Activated gamma-delta T cell treated with anti-CD3 and anti-CD28 coated beads, Interleukin-2, amount 50 U/mL, for 16 hours (primary cell): ENCODE measurements around the gene ZNRF1.

Experiments used
- DNase-seq: peaks from one replicate; pipeline ENCODE4 v3.0.0-alpha.2; 2020; ENCODE audit warnings: low read depth

The ZNRF1 gene

DNA sequence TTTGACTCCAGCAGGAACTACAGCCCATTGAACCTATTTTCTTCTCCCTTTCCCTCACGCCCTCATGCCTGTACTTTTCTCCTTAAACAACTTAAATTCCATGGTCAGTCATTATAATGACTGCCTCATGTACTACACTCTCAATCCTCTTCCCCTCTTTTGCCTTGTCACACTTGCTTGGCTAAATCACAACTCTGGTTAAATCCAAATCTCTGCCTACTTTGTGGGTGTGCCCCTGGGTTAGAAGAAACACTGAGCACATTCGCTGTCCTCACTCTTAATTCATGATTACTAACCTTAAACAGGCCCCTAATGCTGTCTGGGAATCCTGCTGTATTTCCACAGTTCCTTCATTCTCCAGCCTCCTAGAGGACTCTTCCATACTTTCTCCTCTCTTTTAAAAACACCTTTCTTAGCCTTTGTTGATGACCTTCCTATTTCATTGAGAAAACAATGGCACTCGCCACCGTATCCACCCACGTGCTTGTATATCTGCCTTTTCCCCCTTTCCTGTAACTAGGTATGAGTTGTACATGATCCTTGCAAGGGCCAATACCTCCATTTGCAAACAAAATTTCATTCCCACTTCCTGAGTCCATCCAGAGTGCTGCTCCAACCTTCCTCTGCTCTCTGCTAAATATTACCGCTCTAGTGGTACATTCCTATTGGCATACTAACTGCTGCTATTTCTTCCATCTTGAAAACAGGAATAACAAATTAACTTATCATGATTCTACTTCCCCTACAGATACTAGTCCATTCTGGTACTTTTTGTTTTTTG lies 28.9 kb downstream of the ZNRF1 start:
- DNase-seq: no peak

DNA sequence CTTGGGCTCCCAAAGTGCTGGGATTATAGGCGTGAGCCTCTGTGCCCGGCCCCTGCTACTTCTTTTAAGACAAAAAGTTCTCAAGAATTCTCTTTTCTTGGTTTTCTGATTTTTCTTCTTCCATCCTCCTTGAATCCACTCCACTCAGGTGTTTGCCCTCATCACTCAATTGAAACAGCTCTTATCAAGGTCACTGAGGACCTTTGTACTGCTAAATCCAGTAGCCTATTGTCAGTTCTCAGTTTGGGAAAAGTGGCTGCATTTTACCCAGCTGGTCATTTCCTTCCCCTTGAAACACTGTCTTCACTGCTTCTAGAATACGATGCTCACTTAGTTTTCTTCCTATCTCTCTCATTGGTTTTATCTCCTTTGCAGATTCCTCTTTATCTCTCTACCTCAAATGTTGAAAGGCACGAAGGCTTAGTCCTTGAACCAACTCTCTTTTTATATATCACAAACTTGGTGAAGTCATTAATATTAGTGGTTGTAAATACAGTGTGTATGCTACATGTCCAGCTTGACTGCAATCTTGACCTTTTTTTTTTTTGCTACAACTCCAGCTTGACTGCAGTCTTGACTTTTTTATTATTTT lies 29.8 kb downstream of the ZNRF1 start:
- DNase-seq: no peak

DNA sequence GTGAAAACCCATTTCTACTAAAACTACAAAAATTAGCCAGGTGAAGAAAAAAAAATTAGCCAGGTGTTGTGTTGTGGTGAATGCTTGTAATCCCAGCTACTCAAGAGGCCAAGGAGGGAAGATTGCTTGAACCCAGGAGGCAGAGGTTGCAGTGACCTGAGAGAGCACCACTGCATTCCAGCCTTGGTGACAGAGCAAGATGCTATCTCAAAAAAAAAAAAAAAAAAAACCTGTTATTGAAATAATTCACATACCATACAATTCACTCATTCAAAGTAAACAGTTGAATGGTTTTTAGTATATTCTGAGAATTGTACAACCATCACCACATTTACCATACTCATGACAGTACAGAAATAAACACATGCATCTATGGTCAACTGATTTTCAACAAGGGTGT lies 31.0 kb downstream of the ZNRF1 start:
- DNase-seq: no peak

DNA sequence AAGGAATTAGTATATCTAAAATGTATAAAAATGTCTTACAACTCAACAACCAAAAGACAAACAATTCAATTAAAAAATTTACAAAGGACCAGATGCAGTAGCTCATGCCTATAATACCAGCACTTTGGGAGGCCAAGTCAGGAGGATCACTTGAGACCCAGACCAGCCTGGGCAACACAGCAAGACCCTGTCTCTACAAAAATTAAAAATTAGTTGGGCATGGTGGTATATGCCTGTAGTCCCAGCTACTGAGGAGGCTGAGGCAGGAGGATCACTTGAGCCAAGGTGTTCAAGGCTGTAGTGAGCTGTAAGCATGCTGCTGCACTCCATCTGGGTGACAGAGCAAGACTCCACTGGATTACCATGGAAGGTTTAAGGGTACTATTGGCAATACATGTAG lies 33.8 kb downstream of the ZNRF1 start:
- DNase-seq: no peak

DNA sequence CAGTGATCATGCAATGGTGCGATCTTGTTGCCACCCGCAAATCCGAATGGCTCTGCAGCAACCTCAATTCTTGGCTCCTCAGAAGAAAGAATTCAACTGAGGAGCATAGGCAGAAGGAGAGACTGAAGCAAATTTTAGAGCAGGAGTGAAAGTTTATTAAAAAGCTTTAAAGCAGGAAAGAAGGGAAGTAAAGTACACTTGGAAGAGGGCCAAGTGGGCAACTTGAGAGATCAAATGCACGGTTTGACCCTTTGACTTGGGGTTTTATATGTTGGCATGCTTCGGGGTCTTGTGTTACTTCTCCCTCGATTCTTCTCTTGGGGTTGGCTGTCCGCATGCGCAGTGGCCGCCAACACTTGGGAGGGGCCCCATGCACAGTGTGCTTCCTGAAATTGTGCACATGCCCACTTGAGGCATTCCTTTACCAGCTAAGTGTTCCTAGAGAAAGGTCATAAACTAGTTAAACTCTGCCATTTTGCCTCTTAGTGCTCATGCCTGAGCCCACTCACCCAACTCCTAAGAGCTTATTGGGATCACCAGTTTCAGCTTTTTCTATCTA lies 36.7 kb downstream of the ZNRF1 start:
- DNase-seq: no peak

DNA sequence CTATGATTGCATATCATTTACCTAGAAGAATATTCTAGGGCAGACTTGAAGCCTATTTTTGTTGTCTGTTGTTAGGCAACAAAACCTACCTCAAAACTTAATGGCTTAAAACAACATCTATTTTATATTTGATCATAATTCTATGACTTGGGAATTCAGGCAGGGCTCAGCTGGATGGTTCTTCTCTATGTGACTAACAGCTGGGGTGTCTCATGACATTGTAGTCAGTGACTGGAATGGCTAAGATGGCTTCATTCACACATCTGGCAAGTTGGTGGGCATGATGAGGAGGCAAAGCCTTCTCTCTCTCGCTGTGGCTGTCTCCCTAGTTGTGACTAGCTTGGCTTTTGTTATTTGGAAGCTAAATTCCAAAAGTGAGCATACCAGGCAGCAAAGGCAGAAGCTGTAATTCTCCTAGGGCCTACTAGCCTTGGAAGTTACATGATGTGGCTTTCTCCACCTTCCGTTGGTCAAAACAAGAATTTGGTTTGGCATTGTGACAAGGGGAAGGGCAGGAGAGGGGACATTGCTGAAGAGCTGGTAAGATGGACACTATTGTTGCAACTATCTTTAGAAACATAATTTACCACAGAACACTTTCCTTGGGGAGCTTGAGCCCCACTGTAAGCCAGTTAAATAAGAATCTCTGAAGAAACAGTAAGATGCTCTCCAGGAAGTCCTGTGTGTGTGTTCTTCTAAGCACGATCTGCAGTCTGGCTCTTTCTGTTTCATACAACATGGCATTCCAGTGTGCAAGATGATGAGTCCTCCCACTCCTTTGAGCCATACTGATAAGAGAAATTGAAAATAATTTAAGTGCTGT lies 39.4 kb downstream of the ZNRF1 start:
- no peak for DNase-seq

DNA sequence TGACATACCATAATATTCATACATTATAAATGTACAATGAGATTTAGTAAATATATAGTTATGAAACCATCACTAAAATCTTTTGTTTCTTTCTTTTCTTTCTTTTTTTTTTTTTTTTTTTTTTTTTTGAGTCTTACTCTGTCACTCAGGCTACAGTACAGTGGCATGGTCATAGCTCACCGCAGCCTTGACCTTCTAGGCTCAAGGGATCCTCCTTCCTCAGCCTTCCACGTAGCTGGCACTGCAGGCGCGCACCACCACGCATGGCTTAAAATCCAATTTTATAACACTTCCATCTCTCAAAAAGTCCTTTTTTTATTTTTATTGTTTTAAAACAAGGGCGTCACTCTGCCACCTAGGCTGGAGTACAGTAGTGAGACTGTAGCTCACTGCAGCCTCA lies 41.1 kb downstream of the ZNRF1 start:
- DNase-seq: no peak

DNA sequence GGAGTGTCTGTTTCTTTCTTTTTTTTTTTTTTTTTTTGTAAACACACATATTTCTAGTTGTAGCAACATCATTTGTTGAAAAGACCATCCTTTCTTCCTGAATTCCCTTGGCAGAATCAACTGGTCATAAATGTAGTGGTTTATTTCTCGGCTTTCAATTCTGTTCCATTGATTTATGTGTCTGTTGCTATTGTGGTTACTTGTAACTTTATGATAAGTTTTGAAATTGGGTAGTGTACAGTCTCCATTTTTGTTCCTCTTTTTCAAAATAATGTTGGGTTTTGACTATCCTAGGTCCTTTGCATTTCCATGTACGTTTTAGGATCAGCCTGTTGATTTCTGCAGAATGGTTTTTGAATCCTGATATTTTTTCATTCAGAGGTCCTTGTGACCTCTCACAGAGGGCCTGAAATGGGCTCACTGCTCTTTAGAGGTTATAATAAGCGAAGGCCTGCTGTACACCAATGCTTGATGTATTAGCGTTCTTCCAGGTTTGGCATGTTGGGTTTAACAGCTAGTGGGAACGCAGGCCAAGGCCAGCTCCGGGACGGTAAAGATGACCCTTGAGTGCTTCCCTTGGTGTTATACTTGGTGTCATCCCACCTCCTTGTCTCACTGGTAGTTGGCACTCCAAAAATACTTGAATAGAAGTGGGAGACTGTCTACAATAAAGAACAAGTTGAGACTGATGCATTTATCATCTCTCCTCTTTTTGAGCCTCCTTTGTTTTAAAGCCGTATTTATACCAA lies 43.8 kb downstream of the ZNRF1 start:
- DNase-seq: no peak

DNA sequence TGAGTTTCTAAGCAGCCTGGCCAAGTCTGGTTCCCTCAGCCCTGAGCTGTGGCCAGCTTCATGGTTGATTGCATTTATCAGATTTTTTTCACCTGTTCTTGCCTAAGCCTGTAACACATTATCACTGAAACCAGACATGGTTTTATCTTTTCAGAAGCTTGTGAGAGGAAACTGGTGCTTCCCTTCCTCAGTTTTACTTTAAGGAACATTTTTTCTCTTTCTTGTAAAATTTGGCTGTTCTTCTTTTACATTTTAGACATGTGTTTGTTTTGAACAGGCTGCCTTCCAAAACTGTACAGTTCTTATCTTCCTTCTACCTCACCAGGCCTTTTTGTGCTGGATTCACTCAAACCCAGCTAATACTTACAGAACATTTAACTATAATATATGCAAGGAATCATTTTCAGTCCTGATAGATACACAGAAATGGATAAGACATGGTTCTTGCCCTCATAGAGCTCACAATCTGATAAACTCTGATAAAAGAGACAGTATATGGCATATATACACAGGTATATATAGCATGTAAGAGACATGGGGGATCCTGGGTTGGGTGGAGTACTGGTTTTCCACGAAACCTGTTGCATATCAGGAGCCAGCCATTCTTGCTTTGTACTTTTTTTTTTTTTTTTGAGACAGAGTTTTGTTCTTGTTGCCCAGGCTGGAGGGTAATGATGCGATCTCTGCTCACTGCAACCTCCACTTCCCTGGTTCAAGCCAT lies 44.5 kb downstream of the ZNRF1 start:
- DNase-seq: no peak

DNA sequence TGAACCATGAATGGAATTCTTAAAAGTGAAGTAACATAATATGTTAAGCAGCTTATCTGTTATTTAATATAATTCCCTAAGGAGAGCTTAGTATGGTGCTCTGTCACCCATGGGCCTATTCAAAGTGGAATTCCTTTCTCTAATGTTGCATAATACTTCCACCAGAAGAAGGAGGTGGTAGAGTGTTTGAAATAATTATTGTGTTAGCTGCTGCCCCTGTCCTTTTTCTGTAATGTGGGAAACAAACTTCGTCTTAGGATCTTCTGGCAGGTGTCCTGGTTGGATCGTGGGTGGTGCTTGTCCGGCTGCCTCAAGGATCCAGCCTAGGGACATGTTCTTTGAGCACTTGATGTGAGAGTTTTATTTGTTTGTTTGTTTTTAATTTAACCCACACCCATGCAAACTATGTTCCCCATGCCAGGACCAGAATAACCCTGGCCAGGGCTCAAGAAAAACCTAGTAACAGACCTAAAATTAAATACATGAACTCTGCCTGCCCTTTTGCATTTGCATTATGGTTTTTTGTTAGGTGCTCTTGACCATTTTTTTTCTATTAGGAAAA lies 46.1 kb downstream of the ZNRF1 start:
- DNase-seq: no peak

DNA sequence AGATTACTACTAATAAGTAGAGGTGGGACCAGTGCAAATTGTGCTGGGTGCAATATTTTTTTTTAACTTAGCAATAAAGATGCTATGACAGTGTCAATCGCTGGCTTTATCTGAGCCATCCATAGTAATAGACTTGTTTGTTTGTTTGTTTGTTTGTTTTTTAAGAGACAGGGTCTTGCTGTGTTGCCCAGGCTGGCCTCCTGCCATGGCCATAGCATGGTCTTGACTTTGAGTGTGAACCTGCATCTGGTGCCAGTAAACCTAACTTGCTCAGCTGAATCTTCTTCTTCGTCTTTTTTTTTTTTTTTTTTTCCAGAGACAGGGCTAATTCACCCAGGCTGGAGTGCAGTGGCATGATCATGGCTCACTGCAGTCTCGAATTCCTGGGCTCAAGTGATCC lies 46.6 kb downstream of the ZNRF1 start:
- DNase-seq: no peak

DNA sequence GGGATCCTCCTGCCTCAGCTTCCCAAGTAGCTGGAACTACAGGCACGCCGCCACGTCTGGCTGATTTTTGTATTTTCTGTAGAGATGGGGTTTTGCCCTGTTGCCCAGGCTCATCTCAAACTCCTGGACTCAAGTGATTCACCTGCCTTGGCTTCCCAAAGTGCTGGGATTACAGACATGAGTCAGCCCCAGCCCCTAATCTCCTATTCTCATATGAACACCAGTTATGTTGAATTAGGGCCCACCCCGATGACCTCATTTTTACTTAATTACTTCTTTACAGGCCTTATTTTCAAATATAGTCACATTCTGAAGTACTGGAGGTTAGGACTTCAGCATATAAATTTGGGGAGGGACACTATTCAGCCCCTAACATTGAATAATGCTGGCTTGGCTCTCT lies 49.2 kb downstream of the ZNRF1 start:
- DNase-seq: no peak

DNA sequence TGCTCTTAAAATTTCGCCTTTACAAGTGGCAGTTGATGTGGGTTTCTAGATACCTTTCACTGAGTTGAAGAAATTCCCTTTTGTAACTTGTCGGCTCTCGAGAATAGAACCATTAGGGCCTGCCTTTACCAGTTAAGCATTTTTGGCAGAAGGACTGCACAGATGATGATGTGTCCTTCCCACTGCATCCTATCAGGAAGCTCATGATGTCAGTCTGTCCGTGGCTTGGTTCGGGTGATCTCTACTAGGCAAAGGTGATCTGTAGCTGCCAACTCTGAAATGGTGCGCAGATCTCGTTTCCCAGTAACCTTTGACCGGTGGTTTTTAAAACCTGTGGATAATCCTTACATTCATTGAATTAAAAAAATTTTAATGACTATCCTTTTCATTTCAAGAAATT lies 49.7 kb downstream of the ZNRF1 start:
- DNase-seq: no peak

DNA sequence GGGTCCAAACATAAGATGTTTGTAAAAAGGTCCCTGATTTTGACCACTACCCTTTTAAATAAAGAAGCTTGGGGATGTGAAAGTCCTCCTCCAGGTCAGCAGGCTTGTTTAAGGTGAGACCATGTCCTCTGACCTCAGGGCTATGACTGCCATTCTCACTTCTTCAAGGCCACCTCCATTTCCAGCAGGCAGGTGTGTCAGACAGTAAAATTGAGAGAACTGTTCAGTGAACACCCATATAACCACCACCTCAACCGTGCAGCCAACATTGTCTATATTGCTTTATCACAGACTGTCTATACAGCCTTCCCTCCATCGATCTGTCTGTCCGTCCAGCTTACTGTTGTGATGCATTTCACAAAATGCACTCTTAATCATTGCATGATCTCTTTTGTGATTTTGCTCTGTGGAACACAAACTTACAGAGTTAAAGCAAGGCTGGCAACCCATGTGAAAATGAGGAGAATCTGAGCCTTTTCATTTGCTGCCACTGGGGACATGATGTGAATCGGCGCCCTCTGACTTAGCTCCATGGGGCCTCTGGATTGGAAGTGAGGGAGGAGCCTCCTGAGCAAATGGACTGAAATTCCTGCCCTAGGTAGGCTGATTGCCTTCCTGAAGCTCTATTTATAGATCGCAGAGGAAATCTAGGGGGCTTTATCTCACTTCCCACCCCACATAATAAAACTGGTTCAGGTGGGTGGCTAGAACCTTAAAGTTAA lies 53.8 kb downstream of the ZNRF1 start:
- no peak for DNase-seq

DNA sequence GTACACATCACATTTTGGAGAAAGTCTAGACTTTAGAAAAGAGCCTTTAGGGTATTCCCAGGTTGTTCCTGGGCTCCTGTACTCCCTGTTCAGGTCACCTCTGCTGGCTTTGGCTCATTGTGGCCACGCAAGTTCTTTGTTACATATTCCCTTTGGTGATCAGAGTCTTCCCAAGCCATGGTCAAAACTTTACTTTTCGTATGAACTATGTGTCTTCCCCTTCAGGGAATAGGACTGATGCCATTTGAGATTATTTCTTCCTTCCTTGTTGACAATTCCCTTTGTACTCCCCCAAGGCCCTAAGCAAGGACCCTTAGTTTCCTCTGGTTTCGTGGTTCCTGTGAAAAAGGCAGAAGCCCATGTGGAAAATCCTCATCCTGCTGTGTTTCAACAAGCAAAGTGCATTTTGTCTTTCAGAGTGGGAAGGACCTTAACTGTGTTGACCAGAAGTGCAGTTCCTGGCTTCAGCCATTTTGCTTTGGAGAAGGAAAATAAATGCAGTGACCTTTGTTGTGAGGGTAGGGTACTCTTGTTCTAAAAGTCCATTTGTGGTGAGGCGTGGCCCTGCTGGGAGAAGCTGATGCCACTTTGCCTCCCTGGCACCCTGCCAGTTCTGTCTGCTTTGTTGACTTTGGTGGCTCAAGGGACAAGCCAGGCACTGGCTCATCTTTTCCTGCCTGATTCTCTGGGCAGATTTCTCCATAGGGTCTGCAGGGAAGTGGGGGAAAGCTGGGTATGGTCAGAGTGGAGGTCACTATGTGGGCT lies 55.1 kb downstream of the ZNRF1 start:
- no peak for DNase-seq

DNA sequence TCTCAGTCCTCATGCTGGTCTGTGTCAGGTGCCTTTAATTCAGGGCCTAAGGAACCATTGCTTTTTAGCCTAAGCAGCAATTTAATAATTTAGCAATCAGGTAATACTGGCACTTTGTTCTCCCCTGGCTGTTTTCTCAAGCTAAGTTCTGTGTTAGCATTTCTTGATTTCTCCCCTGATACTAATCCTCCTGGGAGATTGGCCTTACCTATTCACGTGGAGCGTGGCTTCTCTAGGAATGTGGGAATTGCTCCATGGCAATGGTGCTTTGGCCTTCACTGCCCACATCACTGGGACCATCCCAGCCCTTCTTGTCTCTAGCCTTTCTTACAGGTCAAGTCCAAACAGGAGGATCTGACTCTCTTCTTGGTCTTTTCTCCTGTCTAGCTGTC lies 55.7 kb downstream of the ZNRF1 start:
- DNase-seq: no peak

DNA sequence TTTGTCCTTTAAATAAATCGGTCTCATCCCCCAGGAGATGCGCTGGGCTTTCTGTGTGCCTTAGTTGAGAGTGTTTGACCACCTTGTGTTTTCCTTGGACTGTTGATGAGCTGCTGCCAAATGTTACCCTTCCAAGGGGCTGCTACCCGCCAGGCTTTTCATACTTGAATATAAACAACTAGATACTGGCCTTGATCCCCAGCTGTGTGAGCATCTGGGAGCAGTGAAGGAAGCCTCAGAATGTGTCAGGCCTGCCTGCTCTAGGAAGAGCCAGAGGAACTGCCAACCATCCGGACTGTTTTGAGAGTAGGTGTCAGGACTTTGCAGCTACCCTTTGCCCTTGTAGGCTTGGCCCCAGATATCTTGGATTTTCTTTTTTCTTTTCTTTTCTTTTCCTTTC lies 60.0 kb downstream of the ZNRF1 start:
- no peak for DNase-seq

DNA sequence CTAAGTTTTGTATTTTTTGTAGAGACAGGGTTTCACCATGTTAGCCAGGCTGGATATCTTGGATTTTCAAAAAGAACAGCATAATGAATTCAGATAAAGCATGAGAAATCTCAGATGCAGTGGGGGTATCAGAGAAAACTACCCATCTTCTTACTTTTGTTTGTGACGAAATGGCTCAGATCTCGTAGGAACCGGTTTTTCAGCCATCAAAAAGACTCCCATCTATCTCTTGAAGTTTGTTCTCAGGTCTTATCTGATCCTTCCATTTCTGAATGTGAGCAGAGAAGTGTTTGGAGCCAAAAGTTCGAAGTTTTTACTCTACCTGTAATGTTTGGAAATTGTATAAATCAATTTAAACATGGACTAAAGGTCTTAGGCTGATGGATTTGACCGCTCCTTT lies 60.6 kb downstream of the ZNRF1 start:
- no peak for DNase-seq

DNA sequence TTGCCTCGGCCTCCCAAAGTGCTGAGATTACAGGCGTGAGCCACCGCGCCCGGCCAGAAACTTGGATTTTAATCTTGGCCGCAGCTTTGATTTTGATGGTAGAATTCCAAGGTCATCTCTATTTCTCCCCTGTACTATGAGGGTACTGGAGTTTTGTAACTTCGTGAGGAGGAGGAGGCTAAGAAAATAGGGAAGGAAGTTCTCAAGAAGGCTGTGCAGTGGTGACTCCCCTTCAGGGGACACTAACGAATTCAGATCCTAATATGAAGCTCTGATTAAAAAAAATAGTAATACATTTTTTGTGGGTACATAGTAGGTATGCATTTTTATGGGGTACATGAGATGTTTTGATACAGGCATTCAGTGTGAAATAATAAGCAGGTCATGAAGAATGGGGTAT lies 61.9 kb downstream of the ZNRF1 start:
- DNase-seq: no peak

DNA sequence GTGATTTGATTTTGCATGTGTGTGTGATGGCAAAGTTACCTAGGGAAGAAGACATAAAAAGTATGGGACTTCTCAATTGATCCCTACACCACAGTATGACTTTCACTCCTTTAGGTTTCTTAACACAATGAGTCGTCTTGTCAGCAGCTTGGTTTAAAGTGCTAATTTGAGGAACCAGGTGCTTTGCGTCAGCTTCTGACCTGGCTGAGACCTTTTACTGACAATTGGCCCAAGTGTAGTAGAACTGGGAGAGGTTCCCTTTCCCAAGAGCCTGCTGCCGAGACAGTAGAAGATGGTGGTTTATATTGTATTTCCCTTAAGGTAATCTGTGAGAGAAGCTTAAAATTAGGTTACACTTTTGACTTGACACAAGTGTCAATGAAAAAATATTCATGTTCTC lies 62.8 kb downstream of the ZNRF1 start:
- no peak for DNase-seq
